Measurements from ENCODE around the gene KCNA5.

Gene KCNA5

DNA sequence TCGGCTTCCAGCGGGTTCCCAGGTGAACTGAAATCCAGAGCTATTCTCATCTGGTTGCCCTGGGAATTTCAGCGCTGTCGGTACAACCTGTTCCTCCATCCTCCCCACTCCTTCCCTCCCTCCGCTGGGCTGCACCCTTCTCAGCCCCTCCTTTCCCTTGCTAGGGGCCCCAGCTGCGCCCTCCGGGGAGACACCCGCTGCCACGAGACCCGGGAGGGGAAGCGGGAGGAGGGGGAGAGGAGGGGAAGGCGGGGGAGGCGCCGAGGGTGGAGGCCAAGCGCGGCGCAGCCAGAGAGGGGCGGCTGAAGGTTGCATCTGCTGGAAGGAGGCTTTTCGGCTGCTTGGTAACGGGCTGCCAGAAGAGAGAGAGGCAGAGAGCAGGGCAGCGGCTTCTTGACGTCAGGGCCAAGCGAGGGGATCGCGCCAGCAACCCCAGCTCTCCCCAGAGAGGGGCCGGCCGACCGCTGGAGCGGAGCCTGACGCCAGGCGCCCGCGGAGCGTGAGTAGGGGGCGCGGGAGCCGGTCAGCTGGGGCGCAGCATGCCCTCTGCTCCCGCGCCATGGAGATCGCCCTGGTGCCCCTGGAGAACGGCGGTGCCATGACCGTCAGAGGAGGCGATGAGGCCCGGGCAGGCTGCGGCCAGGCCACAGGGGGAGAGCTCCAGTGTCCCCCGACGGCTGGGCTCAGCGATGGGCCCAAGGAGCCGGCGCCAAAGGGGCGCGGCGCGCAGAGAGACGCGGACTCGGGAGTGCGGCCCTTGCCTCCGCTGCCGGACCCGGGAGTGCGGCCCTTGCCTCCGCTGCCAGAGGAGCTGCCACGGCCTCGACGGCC is at the start of gene KCNA5:
KCNA5 (plus strand) TSS at position 291 of the 831 bp plus-strand sequence; CDS start at position 560, 269 bp downstream.
- no peak within 1 kb of the TSS for H3K27ac Mint-ChIP-seq
- no peaks in the 10 kb centered on the region for H3K9me3 Mint-ChIP-seq
- peaks cover 61% of the 10 kb centered on the region for H3K27me3 Mint-ChIP-seq
- no peaks in the 10 kb centered on the region for H3K4me1 Mint-ChIP-seq (ENCODE audit: low read depth)
- H3K36me3 Mint-ChIP-seq (ENCODE audit: low read depth), result no peaks in the 10 kb centered on the region
- H3K4me3 Mint-ChIP-seq, result no peak within 1 kb of the TSS
- no peak for DNase-seq

DNA sequence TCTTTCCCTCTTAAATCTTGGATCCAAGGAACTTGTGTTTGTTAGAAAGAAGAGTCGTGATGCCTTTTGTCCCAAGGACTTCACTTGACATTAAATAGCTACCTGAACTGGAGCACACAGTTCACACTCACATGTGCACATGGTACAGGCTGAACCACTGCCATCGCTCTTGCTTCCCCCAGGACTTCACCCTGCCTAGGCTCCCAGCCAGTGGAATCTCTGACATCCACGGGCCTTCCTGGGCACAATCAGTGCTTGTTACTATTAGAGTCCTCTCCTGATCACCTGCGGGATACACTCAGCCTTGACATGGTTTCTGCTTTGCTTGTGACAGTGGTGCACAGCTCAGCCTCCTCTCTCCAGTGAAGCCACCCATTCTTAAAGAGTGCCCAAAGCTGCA is 49.1 kb upstream of the KCNA5 start:
- H3K4me1 Mint-ChIP-seq (ENCODE audit: low read depth), result no peaks in the 10 kb centered on the region
- no peak overlapping the region for H3K27ac Mint-ChIP-seq
- H3K4me3 Mint-ChIP-seq, result no peak overlapping the region
- H3K27me3 Mint-ChIP-seq, result peaks cover 38% of the 10 kb centered on the region
- DNase-seq, result no peak
- no peaks in the 10 kb centered on the region for H3K36me3 Mint-ChIP-seq (ENCODE audit: low read depth)
- no peaks in the 10 kb centered on the region for H3K9me3 Mint-ChIP-seq

DNA sequence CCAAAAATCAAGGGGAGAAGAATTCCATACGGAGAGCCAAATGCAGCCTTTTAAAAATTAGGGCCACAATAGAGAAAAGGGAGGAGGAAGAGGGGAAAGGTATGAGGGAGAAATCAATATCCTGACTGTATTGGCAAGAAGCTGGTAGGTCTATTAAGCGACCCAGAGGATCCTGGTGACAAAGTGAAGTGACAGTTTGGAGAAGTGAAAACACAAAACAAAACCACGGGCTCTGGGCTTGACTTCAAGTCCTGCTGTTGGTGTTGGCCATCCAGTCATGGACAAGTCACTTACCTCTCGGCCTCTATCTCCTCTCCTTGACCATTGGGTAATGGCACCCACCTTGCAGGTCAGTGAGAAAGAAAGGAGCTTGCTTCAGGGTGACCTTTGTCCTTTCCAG is 47.0 kb upstream of the KCNA5 start:
- Mint-ChIP-seq H3K4me3 (no peak overlapping the region), H3K4me1 (ENCODE audit: low read depth) (no peaks in the 10 kb centered on the region), H3K27ac (no peak overlapping the region), H3K9me3 (no peaks in the 10 kb centered on the region), H3K36me3 (ENCODE audit: low read depth) (no peaks in the 10 kb centered on the region), H3K27me3 (peaks cover 38% of the 10 kb centered on the region)
- no peak for DNase-seq

DNA sequence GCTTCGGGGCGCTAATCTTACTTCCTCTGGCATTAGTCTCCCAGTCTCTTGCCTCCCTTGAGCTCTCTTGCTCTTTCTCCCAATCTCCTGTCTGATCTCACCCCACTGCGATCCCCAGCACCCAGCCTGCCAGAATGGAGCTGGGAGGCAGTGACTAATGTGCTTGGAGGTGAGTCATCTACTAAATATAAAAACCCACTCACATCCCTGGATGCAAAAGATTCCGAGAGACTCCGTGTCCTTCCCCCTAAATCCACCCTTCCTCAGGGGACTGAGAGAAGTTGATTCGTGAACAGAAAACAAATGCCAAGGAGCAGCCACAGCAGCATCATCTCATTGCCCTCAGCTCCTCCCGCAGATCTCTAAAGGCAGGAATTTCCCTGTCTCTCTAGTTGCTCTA is 45.7 kb upstream of the KCNA5 start:
- DNase-seq, result no peak
- no peak overlapping the region for H3K27ac Mint-ChIP-seq
- H3K4me1 Mint-ChIP-seq (ENCODE audit: low read depth), result no peaks in the 10 kb centered on the region
- H3K4me3 Mint-ChIP-seq, result no peak overlapping the region
- no peaks in the 10 kb centered on the region for H3K9me3 Mint-ChIP-seq
- H3K36me3 Mint-ChIP-seq (ENCODE audit: low read depth), result no peaks in the 10 kb centered on the region
- peaks cover 38% of the 10 kb centered on the region for H3K27me3 Mint-ChIP-seq

DNA sequence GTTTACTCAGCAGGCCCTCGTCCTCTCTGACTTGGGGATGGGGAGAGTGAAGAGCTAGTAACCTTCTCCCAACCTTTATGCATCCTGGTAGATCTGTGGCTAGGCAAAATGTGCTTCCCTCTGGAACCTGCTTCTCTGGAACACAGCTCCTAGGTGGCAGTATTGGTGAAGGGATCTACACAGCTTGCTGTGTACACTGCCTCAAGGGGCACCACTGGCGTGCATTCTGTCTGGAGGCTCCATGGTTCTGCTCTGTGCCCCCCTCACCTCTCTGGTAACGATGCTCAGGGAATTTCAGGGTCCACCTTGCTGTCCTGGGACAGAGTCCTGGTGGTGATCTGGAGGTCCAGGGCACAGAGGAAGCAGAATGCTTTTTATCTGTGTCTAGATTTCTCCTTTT is 43.5 kb upstream of the KCNA5 start:
- Mint-ChIP-seq H3K27me3 (peaks cover 45% of the 10 kb centered on the region), H3K4me1 (ENCODE audit: low read depth) (no peaks in the 10 kb centered on the region), H3K27ac (no peak overlapping the region)

DNA sequence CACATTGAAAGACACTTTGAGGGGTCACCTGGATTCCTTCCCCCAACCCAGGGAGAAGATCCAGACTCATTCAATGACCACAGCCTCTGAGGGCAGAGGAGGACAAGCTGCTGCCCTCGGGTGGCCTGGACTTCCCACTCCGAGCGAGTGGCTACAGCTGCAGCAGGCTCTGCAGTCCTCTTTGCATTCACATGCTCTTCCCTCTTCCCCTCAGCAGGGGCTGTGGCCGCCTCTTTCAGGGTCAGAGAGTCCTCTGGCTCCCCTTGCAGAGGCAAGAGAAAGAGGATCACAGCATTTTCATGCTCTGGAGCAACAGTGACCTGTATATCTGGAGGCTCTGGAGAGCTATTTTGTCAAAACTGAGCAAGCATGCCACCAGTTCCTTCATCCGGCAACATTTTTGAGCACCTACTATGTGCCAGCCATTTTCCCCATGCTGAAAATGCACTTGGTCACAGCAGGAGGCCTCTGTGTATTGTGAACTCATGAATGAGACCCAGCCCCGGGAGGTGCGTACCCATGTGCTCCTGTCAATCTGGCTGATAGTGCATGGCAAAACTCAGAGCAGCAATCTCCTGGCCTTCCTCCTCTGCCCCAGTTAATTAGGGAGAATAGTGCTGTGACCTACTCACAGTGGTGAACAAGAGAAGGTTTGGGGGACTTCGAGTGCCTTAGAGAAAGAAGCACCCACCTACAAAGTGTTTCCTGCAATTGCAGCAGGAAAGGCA is 42.9 kb upstream of the KCNA5 start:
- Mint-ChIP-seq H3K27ac (no peak overlapping the region), H3K4me1 (ENCODE audit: low read depth) (no peaks in the 10 kb centered on the region), H3K36me3 (ENCODE audit: low read depth) (no peaks in the 10 kb centered on the region), H3K27me3 (peaks cover 45% of the 10 kb centered on the region), H3K4me3 (no peak overlapping the region), H3K9me3 (no peaks in the 10 kb centered on the region)
- no peak for DNase-seq

More for the DNA sequence above, 43.5 kb upstream of the KCNA5 start:
- Mint-ChIP-seq H3K4me3 (no peak overlapping the region), H3K9me3 (no peaks in the 10 kb centered on the region), H3K36me3 (ENCODE audit: low read depth) (no peaks in the 10 kb centered on the region)
- no peak for DNase-seq

DNA sequence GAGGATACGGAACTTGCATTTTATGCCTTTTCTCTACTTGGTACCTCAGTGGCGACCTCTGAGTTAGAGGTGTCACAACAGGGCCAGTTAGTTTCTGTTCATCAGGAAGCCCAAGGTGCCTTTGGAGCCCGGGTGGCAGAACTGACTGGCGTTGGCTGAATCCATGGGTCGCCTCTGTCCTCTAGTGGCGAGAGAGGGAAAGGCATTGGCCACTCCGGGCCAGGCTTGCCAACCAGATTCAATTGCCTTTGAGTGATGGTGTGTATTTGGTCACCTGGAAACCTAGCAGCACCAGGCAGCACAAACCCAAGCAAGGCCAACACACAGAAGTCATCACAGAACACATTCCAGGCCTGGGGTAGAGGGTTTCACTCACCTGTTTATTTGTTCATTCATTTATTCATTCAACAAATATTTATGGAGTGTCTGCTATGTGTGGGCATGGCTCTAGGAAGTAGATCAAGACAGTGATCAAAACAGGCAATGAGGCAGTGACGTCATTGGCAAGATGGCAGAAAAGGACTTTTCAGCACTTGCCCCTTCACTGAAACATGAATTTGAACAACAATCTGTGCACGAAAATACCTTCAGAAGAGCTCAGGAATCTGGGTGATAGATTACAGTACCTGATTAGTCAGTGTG is 40.5 kb upstream of the KCNA5 start:
- peak; percentile 53 for DNase-seq
- H3K4me3 Mint-ChIP-seq, result no peak overlapping the region
- H3K27ac Mint-ChIP-seq, result no peak overlapping the region
- H3K9me3 Mint-ChIP-seq, result no peaks in the 10 kb centered on the region
- no peaks in the 10 kb centered on the region for H3K4me1 Mint-ChIP-seq (ENCODE audit: low read depth)
- H3K27me3 Mint-ChIP-seq, result peaks cover 35% of the 10 kb centered on the region
- H3K36me3 Mint-ChIP-seq (ENCODE audit: low read depth), result no peaks in the 10 kb centered on the region

DNA sequence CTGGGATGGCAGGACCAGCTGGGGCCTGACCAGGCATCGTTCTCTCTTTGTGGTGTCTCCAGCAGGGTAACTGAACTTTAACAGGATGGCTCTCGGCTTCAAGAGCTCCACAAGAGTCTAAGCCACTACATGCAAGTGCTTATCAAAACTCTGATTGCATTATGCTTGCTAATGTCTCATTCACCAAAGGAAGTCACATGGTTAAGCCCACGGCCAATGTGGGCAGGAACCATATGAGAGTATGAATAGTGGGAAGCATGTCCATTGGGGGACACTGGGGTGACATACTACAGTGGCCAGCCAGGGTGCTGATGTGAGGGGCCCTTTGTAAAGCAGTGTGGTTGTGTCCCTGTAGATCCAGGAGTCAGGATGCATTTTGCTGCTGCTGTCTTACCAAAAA is 35.0 kb upstream of the KCNA5 start:
- Mint-ChIP-seq H3K27ac (no peak overlapping the region), H3K4me3 (no peak overlapping the region), H3K27me3 (peaks cover 22% of the 10 kb centered on the region), H3K4me1 (ENCODE audit: low read depth) (no peaks in the 10 kb centered on the region), H3K9me3 (no peaks in the 10 kb centered on the region), H3K36me3 (ENCODE audit: low read depth) (no peaks in the 10 kb centered on the region)
- no peak for DNase-seq

DNA sequence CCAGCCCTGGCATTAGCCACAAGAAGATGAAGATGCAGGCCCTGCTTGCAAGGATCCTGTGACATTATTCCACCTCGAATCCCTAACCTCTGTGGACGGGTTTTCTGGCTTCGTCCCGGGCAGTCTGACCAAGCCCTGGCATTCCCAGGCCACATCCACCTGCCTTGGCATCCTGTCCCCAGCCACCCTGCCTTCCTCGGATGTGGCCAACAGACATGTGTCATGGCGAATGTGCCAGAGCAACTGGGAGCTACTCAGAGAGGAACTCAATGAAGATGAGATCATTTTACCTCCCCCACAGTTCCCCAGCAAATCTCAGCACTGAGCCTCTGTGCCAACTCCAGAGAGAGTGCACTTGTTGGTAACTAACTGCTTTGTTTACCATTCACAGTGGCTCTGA is 33.5 kb upstream of the KCNA5 start:
- H3K4me1 Mint-ChIP-seq (ENCODE audit: low read depth), result no peaks in the 10 kb centered on the region
- H3K36me3 Mint-ChIP-seq (ENCODE audit: low read depth), result no peaks in the 10 kb centered on the region
- no peak for DNase-seq
- H3K27ac Mint-ChIP-seq, result no peak overlapping the region
- peaks cover 24% of the 10 kb centered on the region for H3K27me3 Mint-ChIP-seq
- no peak overlapping the region for H3K4me3 Mint-ChIP-seq
- no peaks in the 10 kb centered on the region for H3K9me3 Mint-ChIP-seq

DNA sequence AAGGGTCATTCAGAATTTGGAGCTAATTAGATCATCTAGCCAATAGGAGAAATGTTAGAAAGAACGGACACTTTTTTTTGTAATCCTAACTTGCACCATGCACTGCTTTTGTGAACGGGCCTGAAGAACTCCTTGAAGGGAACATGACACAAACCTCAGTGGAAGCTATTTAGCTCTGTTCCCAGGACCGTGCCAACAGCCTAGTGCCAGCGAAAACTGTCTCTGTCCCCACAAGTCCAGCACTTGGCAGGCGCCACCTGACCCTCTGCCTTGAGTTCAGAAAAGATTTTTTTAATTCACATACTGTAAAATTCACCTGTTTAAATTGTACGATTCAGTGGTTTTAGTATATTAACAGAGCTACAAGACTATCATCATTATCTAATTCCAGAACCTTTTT is 31.3 kb upstream of the KCNA5 start:
- no peak for DNase-seq
- H3K36me3 Mint-ChIP-seq (ENCODE audit: low read depth), result no peaks in the 10 kb centered on the region
- H3K27ac Mint-ChIP-seq, result no peak overlapping the region
- no peaks in the 10 kb centered on the region for H3K9me3 Mint-ChIP-seq
- H3K4me1 Mint-ChIP-seq (ENCODE audit: low read depth), result no peaks in the 10 kb centered on the region
- H3K4me3 Mint-ChIP-seq, result no peak overlapping the region
- peaks cover 26% of the 10 kb centered on the region for H3K27me3 Mint-ChIP-seq

DNA sequence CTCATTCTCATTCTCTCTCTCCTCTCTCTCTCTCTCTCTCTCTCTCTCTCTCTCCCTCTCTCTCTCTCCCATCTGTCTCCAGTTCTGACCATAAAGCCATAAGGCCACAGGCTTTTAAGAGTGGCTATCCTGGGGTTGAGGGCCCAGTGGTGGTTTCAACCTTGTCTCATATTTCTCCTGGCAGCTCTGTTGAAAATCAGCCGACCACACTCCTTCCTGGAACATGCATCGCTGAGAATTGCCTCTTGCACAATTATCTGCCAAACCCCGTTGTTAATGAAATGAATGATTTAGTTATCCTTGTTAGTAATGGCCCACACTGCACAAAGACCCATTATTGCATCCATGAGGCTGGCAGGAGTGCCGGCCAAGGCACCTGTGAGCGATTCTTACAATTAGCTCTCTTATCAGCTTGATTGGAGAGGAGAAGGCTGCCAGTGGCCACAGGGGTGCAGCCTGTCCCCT is 30.4 kb upstream of the KCNA5 start:
- Mint-ChIP-seq H3K36me3 (ENCODE audit: low read depth) (no peaks in the 10 kb centered on the region), H3K27me3 (peaks cover 26% of the 10 kb centered on the region), H3K27ac (no peak overlapping the region), H3K4me1 (ENCODE audit: low read depth) (no peaks in the 10 kb centered on the region), H3K9me3 (no peaks in the 10 kb centered on the region), H3K4me3 (no peak overlapping the region)
- no peak for DNase-seq

DNA sequence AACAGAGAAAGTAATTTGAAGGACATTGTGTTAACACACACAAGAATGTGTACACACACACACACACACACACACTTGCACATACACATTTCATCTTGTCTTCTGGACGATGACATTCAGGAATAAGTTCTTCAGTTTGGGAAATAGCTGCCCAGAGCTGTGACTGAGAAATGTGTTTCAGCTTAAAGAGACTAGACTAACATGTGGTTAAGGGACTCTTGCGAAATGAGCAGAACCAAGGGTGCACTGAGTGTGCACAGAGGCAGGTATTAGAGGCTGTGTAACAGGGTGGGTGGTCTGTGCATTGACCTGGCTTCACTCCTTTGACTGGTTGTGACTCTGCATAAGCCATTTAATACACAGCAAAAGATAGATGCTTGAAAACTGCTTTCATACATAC is 29.4 kb upstream of the KCNA5 start:
- H3K4me3 Mint-ChIP-seq, result no peak overlapping the region
- H3K36me3 Mint-ChIP-seq (ENCODE audit: low read depth), result no peaks in the 10 kb centered on the region
- no peak overlapping the region for H3K27ac Mint-ChIP-seq
- H3K9me3 Mint-ChIP-seq, result no peaks in the 10 kb centered on the region
- H3K4me1 Mint-ChIP-seq (ENCODE audit: low read depth), result no peaks in the 10 kb centered on the region
- H3K27me3 Mint-ChIP-seq, result peaks cover 26% of the 10 kb centered on the region
- DNase-seq, result no peak

DNA sequence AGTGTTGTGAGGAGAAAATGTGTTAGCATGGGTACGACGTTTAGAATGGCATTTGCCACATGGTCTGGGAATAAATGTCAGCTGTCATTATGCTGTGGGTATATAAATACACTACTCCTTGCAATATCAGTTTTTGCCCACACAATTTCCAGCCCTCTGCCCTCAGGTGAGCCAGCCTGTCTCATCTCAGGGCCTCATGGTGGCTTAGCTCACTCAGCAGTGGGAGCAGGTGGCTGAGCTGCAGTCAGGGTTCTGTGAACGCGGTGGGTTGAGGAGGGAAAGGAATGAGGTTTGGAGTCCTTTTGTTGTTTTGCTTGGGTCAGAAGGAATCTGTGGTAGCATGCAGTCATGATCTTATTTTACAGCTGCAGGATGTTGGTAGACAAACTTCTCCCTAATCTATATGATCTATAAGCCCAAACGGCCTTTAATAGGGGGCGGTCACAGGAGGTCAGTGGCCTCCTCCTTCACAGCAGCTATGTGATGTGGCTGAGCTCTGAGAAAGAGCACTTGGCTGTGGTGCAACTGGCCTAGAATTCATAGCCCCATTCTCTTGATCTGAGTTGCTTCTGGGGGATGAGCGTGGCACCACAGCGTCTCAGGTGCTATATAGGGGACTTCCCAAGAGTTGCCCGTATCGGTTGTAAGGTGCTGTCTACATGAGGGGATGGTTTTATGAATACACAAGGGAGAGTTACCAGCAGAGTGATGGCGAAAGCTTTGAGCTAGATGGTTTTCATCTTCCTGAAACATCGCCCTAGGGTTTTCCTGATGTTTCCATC is 27.8 kb upstream of the KCNA5 start:
- Mint-ChIP-seq H3K27ac (no peak overlapping the region), H3K4me3 (no peak overlapping the region), H3K4me1 (ENCODE audit: low read depth) (no peaks in the 10 kb centered on the region), H3K9me3 (no peaks in the 10 kb centered on the region), H3K27me3 (peaks cover 22% of the 10 kb centered on the region), H3K36me3 (ENCODE audit: low read depth) (no peaks in the 10 kb centered on the region)
- no peak for DNase-seq

DNA sequence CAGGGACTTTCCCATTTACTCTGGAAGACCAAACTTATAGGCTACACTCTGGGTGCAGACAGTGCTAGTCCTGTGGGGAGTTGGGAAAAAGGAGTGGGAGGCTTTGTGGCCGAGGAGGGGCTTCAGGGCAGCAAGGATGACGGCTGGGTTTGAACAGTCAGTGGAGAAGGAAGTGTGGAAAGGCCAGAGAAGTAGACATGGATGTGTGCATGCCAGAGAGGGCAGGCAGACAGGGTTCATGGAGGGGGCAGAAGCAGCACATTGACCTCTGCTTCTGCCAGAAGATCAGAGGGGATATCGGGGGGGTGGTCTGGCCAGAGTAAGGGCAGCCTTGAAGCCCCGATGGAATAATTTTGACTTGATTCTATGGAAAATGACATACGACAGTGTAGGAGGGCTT is 27.2 kb upstream of the KCNA5 start:
- DNase-seq, result no peak
- H3K4me3 Mint-ChIP-seq, result no peak overlapping the region
- H3K4me1 Mint-ChIP-seq (ENCODE audit: low read depth), result no peaks in the 10 kb centered on the region
- no peaks in the 10 kb centered on the region for H3K36me3 Mint-ChIP-seq (ENCODE audit: low read depth)
- peaks cover 22% of the 10 kb centered on the region for H3K27me3 Mint-ChIP-seq
- H3K27ac Mint-ChIP-seq, result no peak overlapping the region
- no peaks in the 10 kb centered on the region for H3K9me3 Mint-ChIP-seq

All from activated T-cell treated with anti-CD3 and anti-CD28 coated beads, Interleukin-2, amount 50 U/mL, for 24 hours (primary cell).